Measurements from ENCODE around the gene TFR2.
A peak's percentile ranks its signal among the peaks of the same experiment; 100 is the strongest.
"Not testable (repeated sequence)": the region's sequence is repeated elsewhere in the genome, so short reads cannot be mapped to it uniquely, and the experiment has no call there.

Gene TFR2

GRCh38 chr7:100677308-100678267, 36.2 kb upstream of the TFR2 start:
- no peak for DNase-seq

GRCh38 chr7:100676501-100677306, 35.4 kb upstream of the TFR2 start:
- no peak for DNase-seq

- peak; percentile 84 for DNase-seq
These were observed 34.4 kb upstream of the TFR2 start for GRCh38 chr7:100675581-100676350.

- DNase-seq: peak; percentile 62
These were observed 33.7 kb upstream of the TFR2 start for GRCh38 chr7:100675105-100675451.

- peak; percentile 72 for DNase-seq
These were observed 33.2 kb upstream of the TFR2 start for GRCh38 chr7:100674411-100675104.

- peak; percentile 81 for DNase-seq
These were observed 32.6 kb upstream of the TFR2 start for GRCh38 chr7:100673942-100674410.

GRCh38 chr7:100673302-100673941, 32.1 kb upstream of the TFR2 start, which contains the start of gene GNB2:
GNB2 (plus strand) TSS chr7:100673740; CDS start chr7:100676266, 2,526 bp downstream.
- DNase-seq: peak; percentile 100

GRCh38 chr7:100671353-100672327, 30.3 kb upstream of the TFR2 start:
- DNase-seq: no peak

- peak; percentile 52 for DNase-seq
These were observed 28.7 kb upstream of the TFR2 start for GRCh38 chr7:100670074-100670473.

GRCh38 chr7:100669106-100669505, 27.8 kb upstream of the TFR2 start:
- DNase-seq: not testable (repeated sequence)

GRCh38 chr7:100668069-100668449, 26.7 kb upstream of the TFR2 start:
- DNase-seq: no peak

GRCh38 chr7:100667331-100668068, 26.1 kb upstream of the TFR2 start:
- DNase-seq: no peak

GRCh38 chr7:100665168-100665726, 23.9 kb upstream of the TFR2 start:
- no peak for DNase-seq

- DNase-seq: not testable (repeated sequence)
These were observed 20.9 kb upstream of the TFR2 start for GRCh38 chr7:100662194-100662776.

- DNase-seq: no peak
These were observed 14.7 kb upstream of the TFR2 start, which contains the start of gene ACTL6B for GRCh38 chr7:100655908-100656674. ACTL6B (minus strand) TSS chr7:100656448; CDS start chr7:100656354, 94 bp downstream.

GRCh38 chr7:100654908-100655831, 13.8 kb upstream of the TFR2 start:
- DNase-seq: no peak

Measured in OCI-M1 (cell line).